Prostate gland (tissue), 2 donors: ENCODE results near the gene KANSL3.

Experiments
- CTCF ChIP-seq, 4 experiments: fragments of 200-600 bp in 2 of 4; fragments of 450-650 bp in 2 of 4; sonication (generic) in 2 of 4; IDR thresholded peaks; 1 replicate in 3 of 4; 2 replicates in 1 of 4; pipeline ENCODE4 v1.5.1; 2016 to 2019; ENCODE audit warnings: antibody characterized with exemption in 4 of 4, mild to moderate bottlenecking in 2 of 4, moderate library complexity in 2 of 4
- POLR2A ChIP-seq: fragments of 450-650 bp; IDR thresholded peaks from one replicate; pipeline ENCODE4 v1.6.1; 2016; ENCODE audit warnings: antibody characterized with exemption, mild to moderate bottlenecking
- POLR2AphosphoS5 ChIP-seq: sonication (generic); formaldehyde crosslinking; IDR thresholded peaks from one replicate; pipeline ENCODE4 v1.6.1; 2017; ENCODE audit warnings: antibody characterized with exemption

GRCh38 chr2:96648306-96648930 is 10.3 kb upstream of the KANSL3 start:
- TF ChIP-seq CTCF (IDR thresholded peaks at IDR 0.05) (no peak), POLR2A (no peak), POLR2AphosphoS5 (no peak)
